Embryonic facial prominence (tissue), 1 donor: ENCODE data around the gene CTCFL.

Experiments
- DNase-seq: peaks from one replicate; pipeline ENCODE4 v3.0.0-alpha.2; 2016; ENCODE audit errors: extremely low spot score

Gene CTCFL

DNA sequence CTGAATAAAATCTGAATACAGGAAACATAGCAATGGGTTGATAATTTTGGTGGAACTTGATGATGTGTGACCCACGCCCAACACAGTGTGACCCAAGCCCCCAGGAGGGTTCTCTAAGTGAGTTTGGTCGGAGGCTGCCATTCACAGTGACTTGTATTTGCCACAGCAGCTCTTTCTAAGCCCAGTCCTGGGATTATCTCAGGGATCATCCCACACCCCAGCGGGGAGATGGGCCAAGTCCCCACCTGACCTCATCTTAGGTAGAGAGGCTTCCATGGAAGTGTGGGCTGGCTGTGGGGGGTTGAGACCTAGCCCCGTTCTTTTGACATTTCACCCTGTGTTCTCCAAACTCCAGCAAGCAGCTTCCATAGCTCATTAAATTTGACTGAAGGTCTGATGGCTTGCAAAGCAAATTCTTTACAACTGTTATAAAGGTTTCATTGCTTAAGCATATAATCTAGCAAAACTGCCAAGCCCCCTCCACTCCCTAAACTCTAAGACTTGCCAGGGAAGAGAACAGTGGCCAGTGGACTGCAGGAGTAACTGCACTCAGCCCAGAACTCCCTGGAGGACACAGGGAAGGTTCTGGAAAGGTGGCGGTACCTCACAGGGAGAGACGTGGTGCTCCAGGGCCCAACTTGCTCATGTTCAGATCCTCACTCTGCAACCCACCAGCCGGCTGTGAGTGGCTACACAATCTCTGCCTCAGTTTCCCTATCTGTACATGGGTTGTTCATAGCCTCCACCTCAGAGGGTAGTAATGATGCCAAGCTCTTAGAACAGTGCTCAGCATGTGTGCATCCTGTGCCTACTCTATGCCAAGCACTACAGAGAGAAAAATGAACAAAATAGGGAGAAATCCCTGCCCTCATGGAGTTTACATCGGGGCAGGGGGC lies 35.0 kb upstream of the CTCFL start:
- no peak for DNase-seq

DNA sequence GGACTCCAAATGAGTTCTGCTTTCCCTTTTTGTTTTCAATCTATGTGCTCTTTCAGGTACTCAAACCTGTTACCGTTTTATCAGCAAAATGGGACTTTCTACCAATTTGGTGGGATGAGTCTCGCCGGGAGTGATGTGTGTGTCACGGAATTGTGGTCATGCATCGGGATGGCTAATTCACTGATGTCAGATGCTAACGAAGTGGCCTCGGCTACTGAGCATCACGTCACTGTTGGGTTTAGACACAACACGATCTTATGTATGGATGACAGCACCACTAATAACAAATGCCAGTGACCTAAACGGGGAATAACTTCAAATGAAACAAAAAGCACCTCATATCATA lies 34.3 kb upstream of the CTCFL start:
- no peak for DNase-seq

DNA sequence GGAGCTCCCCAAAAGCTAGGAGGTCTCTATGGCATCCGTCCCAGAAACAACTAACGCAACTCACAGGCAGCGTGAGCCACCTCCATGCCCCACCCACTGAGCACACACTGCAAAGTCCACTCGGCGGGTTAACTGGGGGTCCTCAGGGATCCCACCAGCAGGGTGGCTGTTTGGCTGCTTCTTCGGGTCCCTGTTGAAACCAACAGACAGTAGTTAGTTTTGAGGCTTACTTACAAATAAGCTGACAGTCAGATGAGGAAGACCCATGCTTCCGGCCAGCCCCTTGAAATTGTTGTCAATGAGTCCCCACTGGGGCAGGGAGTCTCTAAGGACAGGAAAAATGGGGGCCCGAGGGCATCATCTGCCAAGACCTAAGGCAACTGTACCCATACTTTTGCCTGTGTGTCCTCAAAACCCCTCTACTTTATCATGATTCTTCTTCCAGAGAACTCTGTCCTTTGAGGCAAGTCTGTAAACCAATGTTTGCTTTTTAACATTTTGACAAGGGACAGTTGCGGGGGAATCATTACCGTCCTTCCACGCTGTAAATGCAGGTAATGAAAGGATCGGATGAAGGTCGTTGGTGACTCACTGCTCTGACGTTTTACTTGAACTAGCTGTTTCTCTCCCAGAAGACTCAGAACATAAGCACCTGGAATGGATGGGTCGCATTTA lies 33.8 kb upstream of the CTCFL start:
- no peak for DNase-seq

DNA sequence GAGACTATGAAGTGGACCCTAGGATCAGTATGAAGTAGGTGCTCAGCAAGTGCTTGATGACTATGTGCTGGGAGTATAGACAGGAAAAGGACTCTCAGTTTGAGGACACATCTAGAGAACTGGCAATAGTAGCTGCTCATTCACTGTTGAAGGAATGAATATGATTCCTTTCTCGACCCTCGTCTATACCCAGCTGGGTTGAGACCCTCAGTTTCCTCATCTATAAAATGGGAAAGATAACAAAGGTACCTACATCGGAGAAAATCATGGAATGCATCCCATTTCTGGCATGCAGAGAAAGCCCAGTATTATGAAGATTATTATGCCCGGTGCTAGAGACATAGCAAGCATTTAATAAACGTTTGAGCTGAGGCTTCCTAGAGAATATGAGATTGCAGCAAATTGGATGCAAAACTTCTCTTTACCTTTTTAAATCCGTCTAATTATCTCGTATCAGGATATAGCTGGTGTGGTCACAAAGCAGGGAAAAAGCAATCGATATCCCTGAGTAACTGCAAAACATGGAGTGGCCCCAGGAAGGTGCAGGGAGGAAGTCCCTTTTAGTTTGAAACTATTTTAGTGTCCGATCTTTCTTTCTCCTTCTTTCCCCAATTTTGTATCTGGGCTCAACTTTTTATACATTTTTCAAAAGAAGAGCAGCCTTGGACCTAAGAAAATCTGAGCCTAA lies 33.1 kb upstream of the CTCFL start:
- DNase-seq: no peak

DNA sequence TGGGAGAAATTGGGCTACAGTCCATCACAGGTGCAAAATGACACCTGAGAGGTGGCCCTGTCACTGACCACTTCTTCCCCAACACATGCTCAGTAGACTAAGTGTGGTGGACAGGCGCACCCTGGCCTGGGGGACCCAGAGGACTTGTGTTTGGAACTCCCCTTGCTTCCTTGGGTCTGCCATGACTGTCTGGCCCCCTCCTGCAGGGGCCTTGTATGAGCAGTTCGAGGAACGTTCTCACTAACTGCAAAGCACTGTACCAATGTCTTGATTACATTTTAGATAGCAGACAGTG lies 32.0 kb upstream of the CTCFL start:
- DNase-seq: no peak

DNA sequence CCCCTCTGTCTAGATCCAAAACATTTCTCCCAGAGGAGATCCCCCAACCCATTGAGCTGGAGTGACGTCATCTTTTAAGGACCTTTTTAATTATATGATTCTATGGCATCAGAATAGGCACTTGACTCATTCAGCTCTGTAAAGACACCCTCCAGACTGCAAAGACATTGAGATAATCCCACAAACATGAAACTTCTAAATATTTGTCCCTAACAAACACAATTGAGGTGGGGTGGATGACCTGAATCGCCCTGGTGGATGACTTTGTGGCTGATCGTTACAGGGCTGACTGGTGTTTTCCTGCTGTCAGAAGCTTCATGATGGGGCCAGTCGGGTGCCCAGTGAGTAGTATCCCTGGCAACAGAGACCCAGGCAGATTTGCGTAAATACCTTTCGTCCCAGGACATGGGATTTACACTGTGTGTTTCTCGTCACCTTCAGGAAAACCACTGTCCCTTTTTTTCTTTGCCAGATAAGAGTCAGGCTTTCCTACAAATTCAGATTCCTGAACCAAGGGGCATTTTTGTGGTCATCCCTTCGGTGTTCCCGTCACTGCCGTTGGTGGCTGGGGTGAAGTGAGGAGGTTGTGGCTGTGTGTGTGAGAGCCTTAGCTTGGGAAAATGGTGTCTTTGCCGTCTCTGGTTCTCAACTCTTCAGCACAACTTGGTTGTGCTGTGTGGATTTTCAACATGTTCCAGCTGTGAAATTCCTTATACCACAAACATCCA lies 30.7 kb upstream of the CTCFL start:
- no peak for DNase-seq

DNA sequence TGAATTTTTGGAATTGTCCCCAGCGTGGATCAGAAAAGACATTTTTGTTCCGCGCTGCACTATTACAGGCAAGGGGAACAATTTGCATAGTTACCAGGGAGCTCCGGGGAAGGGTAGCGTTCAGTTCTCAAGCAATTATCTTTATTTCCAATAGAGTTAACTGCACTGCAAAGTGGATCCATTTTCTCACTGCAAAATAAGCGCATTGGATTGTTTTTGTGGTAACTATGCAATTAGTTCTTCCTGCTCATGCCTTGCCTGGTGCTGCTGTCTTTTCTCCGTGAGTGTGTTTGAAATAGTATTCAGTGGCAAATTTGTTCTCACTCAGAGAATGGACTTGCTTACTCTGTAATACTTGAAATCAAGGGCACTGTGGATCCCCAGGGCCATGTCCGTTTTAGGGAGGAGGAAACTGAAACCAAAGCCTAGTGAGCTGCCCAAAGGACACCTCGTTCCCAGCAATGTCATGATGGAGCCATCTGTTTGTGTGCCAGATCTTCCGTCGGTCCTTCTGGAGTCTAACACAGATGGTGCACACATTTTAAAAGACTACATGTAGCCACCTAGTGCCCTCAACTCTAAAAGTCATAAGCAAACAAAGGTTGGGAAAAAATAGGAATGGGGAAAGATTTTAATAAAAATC lies 28.6 kb upstream of the CTCFL start:
- DNase-seq: no peak

DNA sequence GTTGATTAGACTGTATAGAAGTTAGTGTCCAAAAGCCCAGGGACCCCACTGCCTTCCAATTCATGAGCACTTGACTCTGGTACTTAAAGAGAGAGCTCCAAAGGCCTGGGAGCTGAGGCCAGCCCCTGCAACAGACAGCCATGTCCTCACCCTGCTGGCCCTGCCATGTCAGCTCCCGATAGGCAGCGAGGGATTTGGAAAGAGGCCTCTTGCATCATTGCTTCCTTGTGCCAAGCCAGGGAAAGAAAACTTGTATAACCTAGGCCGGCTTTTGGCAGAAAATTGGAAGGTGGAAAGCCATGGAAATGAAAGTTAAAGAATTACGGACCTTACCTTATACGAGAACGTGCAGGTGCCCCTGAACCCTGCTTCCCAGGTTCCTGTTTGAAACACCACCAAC lies 27.5 kb upstream of the CTCFL start:
- no peak for DNase-seq

DNA sequence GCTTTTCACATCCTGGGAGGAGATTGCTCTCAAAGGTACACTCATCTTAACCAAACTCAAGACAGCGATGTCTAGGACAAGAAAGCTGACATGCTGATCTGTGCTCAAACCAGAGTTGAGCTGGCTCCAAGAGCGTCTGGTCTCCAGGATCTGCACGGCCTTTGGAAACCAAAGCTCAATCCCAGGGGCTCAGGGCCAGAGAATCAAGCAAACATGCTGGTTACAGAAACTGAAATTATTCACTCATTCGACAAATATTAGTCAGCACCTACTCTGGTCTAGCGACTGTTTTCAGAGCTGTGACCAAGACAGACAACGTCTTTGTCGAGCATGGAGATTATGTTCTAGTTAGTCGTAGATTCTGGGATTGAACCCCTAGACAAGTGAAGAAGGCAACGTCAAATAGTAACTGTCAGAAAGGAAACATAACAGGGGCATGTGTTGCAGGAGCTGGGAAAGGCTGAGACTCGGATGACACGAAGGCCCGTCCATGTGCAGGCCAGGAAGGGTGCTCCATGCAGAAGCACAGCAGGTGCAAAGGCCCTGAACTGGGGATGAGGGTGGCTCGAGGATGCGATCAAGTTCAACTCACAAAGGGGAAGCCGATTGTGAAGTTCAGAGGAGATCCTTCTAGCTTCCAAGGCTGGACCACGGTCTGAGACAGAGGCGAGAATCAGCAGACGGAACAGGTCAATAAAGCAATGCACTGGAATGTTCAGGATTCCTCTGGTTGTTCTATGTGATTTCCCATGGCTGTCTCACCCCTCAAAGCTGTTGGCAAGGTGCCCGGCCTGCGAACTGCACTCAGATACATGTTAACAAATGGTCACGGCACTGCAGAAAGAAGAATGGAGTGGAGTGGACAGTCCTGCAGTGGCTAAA lies 23.5 kb upstream of the CTCFL start:
- no peak for DNase-seq

DNA sequence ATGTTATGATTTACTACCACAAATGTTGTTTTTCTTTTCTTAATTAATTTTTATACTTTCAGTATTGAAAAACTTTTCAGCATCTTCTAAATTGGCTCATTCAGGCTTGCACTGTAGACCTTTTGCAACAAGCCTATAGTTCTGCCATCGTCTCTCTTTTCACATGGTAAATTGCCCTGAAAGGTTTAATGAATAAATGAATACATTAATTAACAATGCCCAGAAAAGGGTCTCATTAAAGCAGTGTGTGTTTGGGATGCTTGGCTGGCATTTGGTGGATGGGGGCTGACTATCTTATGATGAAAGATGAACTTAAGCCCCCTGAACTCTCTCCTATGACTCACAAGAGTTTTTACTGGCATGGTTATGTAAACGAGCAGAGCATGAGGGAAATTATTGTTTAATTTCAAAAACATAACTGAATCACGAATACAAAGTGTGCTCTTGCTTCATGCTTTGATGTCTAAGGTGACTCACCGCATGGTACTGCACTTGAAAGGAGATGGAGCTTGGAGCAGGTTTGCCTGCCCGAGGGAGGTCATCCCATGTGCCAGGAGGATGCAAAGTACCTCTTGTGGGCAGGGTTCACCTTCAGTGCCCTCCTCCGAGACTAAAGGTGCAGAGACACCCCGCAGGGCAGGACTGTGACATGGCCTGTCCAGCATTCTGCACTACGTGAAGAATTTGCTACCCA lies 22.2 kb upstream of the CTCFL start:
- DNase-seq: no peak

DNA sequence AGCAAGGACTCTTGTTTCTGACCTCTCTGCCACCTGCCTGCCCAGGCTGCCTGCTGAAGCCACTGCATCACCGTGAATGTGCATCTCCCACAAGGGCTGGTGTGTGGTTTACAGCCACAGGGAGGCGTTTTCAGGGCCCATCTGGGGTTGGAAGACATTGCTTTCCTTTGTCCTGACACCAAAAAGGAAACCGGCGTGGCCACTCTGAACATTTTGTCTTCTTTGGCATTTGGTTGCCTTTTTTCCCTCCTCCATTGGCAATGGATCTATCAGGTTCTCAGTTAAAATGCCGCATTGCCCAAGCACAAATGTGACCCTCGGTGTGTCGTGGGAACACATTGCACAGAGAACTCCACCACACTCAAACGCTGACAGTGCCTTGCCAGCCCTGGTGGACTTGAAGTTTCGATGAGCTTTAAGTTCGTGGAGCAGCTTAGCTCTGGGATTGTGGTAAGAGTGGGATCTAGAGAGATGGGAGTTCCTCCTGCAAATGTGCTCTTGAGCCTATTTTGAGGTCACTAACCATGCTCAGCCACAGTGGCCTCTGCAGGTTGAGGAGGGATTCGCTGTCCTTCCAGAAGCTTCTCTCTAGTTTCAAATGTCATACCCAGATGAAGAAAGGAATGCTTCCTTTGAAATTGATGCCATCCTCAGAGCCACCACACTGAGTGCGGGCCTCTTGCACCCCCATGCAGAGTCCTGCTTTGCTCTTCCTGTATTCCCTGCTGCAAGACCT lies 21.2 kb upstream of the CTCFL start:
- no peak for DNase-seq

DNA sequence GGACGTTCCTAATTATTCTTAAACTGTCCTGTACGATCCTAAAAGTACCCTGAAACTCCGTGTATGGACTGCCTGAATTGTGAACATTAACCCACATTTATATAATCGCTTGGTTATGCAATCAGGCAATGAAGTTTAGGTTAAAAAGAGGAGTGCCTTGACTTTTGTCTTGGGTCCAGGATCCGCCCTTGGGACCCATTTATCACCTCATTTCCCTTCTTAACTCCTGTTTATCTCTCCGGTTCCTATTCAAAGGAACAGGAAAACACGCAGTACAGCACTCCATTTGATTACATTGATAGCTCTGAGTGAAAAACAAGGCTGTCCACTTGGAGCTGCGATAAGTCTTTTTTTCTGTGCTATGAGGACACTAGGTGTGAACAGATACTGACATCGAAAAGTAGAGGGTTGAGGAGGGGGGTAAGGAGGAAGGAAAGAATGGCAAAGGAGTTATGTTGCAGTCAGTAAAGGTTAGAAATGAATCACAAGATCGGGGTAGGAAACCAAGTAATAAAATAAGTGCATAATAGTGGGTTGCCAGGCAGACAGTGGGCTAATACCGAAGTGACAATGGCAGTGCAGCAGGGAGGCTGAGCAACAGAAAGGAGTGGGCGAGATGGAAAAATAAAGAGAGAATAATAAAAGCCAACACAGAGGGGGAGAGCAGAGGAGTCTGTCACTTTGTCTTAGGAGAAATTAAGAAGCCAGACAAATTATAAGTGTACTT lies 20.1 kb upstream of the CTCFL start:
- DNase-seq: no peak

DNA sequence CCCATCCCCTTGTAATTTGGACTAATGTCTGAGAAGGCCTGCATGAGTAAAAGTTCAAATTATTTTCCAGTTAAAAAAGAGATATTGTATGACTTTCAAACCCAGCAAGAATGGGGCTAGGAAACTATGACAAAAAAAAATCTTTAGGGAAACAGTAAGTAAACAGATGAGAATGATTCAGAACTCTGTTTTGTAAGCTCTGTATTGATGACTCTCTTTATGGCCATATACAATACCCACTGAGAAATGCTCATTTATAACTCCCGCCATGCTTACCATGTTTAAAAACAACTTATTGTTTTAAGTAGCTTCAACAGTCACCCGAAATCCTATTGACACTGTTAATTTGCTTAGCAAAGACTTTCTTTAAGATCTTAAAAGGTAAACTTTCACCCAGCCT lies 18.8 kb upstream of the CTCFL start:
- no peak for DNase-seq

DNA sequence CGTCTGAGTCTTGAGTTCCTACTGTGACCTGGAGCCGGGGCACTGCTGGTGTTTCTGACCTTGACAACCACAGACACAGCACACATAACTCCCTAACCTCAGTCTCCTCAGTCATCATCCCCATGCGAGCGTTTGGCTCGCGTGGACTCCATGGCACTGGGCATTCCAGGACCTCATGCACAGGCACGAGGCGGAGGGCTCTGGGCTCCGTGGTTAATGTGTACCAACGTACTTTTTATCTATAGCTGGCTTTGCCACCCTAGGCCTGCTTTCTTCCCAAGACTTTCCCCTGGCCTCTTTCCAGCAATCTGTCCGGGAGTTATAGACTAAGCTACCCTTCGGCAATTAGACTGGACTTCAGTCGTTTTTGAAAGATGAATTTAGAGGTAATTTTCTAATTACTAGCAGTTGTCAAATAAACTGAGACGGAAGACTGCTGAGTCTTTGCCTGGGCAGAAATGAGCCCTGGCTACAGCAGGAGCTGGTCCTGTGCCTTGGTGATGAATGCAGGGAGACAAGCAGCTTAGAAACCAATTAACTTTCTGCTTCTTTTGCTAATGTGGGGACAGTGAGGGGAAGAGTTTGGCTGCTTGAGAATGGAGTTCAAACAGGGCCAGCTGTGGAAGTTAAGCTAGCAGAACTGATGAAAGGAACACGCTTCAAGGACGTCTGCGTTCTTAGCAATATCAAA lies 16.1 kb upstream of the CTCFL start:
- no peak for DNase-seq

DNA sequence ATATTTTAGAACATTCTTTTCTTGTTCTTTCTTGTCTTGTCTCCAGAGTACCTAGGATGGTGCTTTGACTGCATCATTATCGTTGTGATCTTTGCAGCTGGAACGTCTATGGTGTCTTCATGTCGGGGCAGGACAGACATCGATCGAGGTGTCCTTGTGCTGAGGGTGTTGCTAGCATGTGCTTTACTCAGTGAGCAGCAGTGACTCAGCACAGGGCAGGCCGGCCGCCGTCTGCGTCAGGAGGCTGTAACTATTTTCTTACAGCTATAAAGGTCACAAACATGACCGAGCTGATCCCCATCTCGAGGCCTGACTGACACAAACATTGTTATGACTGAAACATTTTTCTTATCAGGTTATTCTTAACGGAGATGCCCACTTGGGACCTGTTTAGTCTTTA lies 14.9 kb upstream of the CTCFL start:
- no peak for DNase-seq

DNA sequence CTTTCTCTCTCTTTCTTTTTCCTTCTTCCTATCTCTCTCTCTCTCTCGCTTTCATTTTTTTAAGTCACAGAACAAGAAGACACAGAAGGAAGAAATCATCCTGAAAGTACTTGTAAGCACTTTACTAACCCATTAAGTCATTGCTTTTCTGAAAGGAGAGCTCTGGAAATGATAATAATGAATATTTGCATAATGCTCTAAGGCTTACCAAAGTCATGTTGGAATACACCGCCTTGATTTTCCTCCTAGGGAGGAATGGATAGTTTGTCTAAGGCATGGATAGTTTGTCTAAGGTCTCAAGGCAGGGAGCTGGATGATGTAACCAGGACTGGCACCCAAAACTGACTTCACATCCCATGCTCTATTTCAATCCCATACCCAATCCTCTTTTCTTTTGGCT lies 12.9 kb upstream of the CTCFL start:
- DNase-seq: no peak

DNA sequence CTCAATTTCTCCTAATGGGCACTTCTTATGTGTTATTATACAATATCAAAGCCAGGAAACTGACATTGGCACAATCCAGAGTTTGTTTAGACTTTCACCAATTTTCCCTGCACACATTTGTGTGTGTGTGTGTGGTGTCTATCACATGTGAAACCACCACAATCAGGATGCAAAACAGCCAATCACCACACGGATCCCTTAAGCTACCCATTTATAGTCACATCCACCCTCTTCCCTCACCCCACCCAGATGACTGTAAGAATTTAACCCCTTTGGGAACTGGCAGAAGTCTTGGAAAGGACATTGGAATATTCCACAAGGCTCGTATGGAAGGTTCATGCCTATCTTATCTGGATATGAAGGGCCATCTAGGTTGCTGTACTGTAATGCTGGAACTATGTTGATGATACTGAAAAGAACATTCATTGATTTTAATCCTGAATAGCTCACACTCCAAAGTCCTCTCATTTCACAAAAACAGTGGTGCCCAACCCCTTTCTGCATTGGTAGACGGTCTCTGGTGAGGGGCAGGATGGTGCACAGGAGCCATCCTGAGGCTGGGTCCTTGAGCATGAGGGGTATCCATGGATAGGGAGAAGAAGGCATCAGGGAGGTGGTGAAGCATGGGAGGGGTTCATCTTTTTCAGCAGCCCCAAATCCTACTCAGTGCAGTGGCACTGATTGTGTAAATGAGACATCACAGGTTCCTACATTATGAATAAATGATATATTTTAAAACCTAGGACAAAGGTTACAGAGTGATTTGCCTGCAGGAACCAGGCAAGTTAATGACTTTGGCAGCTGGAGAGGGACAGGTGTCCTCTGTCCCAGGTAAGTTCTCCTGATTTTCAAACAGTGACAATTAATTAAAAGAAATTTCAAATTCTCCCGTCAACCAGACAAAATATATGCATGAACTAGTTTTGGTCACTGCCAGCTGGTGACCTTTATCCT lies 12.1 kb upstream of the CTCFL start:
- DNase-seq: no peak
